Upper lobe of left lung (tissue), 4 donors: Measurements from ENCODE around the gene ITGA2.

Source experiments
- EP300 ChIP-seq, 4 donors: sonication (generic); formaldehyde crosslinking; IDR thresholded peaks; one replicate each; pipeline ENCODE4 v1.5.1; 2017; ENCODE audit warnings: antibody characterized with exemption in 4 of 4, control low read depth in 2 of 4
- POLR2A ChIP-seq, 4 donors: fragments of 450-650 bp; IDR thresholded peaks; one replicate each; pipeline ENCODE4 v1.5.1; 2016 to 2017; ENCODE audit warnings: antibody characterized with exemption in 4 of 4, mild to moderate bottlenecking in 2 of 4
- TF ChIP-seq, protein P1 (sequence below), 6 experiments: fragments of 450-650 bp in 4 of 6; fragments of 200-600 bp in 2 of 6; sonication (generic) in 2 of 6; IDR thresholded peaks; one replicate each; pipeline ENCODE4 v1.5.1; 2016 to 2019; ENCODE audit warnings: antibody characterized with exemption in 6 of 6

DNA sequence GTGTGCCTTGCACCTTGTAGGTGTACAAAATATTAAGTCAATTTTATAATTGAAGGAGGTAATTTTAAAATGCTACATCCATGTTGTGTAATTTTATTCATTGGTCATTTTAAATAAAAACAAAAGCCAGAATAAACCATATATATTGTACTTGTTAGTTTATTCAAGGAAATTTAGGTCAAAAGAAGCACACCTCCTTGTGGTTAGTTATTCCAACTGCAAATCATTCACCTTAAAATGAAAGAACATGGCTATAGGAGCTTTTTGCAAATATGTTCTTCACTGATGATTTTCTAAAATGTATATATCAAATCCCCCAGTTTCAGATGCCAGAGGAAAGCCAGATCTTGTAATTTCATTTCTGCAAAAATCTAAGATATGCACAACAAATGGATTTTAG is 125.8 kb downstream of the ITGA2 start:
- TF ChIP-seq, protein P1, sequence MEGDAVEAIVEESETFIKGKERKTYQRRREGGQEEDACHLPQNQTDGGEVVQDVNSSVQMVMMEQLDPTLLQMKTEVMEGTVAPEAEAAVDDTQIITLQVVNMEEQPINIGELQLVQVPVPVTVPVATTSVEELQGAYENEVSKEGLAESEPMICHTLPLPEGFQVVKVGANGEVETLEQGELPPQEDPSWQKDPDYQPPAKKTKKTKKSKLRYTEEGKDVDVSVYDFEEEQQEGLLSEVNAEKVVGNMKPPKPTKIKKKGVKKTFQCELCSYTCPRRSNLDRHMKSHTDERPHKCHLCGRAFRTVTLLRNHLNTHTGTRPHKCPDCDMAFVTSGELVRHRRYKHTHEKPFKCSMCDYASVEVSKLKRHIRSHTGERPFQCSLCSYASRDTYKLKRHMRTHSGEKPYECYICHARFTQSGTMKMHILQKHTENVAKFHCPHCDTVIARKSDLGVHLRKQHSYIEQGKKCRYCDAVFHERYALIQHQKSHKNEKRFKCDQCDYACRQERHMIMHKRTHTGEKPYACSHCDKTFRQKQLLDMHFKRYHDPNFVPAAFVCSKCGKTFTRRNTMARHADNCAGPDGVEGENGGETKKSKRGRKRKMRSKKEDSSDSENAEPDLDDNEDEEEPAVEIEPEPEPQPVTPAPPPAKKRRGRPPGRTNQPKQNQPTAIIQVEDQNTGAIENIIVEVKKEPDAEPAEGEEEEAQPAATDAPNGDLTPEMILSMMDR (IDR thresholded peaks at IDR 0.05) = no peak
- TF ChIP-seq EP300 (IDR thresholded peaks at IDR 0.05) (no peak), POLR2A (IDR thresholded peaks at IDR 0.05) (no peak)
